ENCODE results near the gene TPSD1.
"Not testable (repeated sequence)": the region's sequence is repeated elsewhere in the genome, so short reads cannot be mapped to it uniquely, and the experiment has no call there.

The TPSD1 gene

DNA sequence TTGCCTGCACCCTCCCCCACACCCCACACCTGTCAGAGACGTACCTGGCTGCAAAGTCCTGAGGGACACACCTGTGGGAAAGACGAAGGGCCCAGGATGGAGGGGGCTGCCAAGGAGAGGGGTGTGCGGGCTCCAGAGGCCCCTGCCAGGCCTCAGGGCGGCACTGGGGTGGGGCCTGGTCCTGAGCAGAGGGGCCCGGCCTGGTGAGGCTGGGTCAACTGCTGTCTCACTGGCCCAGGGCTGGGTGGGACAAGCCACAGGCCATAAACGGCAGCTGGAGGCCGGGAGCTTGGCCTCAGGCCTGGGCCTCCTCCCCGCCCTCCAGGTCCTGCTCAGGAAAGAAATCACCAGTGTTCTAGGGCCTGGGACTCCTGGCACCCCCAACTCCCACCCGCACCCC, 31.3 kb upstream of the TPSD1 start:
- Histone ChIP-seq H3K9me3 (ENCODE audit: control insufficient read depth, low read length) (no peaks in the 10 kb centered on the region), H4K8ac (ENCODE audit: low read length) (no peak overlapping the region), H2BK15ac (ENCODE audit: low read depth, poor library complexity, severe bottlenecking) (no peak overlapping the region), H3K18ac (ENCODE audit: low read depth in 1 of 2, low read length in 2 of 2) (no peak overlapping the region), H3K4ac (ENCODE audit: low read depth in 1 of 2, low read length in 2 of 2) (no peak overlapping the region), H3K27ac (ENCODE audit: low read length, poor library complexity, severe bottlenecking) (no peak overlapping the region), H3K27me3 (ENCODE audit: control insufficient read depth in 1 of 2, insufficient read depth in 1 of 2, low read length in 2 of 2) (peaks cover 0 to 11% of the 10 kb centered on the region in 2 experiments), H3K23ac (ENCODE audit: low read length in 2 of 2) (no peak overlapping the region), H4K91ac (ENCODE audit: low read length) (no peak overlapping the region), H3K4me3 (ENCODE audit: insufficient read depth in 1 of 2, low read depth in 1 of 2, low read length in 2 of 2) (no peak overlapping the region), H2AFZ (ENCODE audit: low read depth, low read length) (no peak overlapping the region), H3K4me2 (ENCODE audit: low read length, poor library complexity, severe bottlenecking) (no peak overlapping the region), H2BK12ac (ENCODE audit: low read length in 2 of 2) (no peak overlapping the region), H2BK120ac (ENCODE audit: low read depth, low read length) (no peak overlapping the region), H3K79me1 (replicated peaks; ENCODE audit: low read length, poor library complexity, severe bottlenecking) (no peaks in the 10 kb centered on the region), H2BK5ac (ENCODE audit: low read depth, low read length, poor library complexity, severe bottlenecking) (no peak overlapping the region), H3K4me1 (ENCODE audit: control insufficient read depth, insufficient read depth, low read depth, low read length) (no peaks in the 10 kb centered on the region), H3K9ac (ENCODE audit: low read length) (no peak overlapping the region), H3K36me3 (ENCODE audit: control insufficient read depth in 1 of 2, insufficient read depth in 2 of 2, low read depth in 1 of 2, low read length in 2 of 2) (peaks cover 0 to 3% of the 10 kb centered on the region in 2 experiments), H3K14ac (ENCODE audit: low read length in 2 of 2) (no peak overlapping the region), H2AK5ac (ENCODE audit: low read length, severe bottlenecking) (no peak overlapping the region)
- no peak for DNase-seq
- 76% methylated on average over 9 of the region's 9 CpGs for WGBS

DNA sequence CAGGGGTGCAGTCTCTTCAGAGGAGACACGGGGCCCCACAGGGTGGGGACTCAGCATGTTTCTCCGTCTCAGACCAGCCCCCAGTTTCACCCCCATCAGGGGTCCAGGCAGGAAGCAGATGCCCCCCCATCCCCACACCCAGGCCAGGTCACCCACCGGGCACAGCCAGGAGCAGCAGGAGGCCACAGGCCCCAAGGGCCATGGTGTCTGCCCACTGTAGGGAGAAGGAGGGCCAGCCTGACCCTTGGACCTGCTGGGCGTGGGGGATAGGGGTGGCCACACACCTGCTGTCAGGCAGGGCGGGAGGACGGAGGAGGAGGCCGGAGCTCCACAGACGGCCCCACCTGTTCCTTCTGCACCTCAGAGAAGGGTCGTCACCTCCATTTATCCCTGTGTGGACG, 30.8 kb upstream of the TPSD1 start, which contains the start of gene TPSG1:
Gene TPSG1, minus strand, starts transcription at position 218 of the 401 bp plus-strand sequence. Its CDS starts 16 bp downstream, at position 202.
- Histone ChIP-seq H3K4ac (ENCODE audit: low read depth in 1 of 2, low read length in 2 of 2) (no peak within 1 kb of the TSS), H3K23ac (ENCODE audit: low read length in 2 of 2) (no peak within 1 kb of the TSS), H3K79me1 (replicated peaks; ENCODE audit: low read length, poor library complexity, severe bottlenecking) (no peaks in the 10 kb centered on the region), H3K36me3 (ENCODE audit: control insufficient read depth in 1 of 2, insufficient read depth in 2 of 2, low read depth in 1 of 2, low read length in 2 of 2) (peaks cover 0 to 3% of the 10 kb centered on the region in 2 experiments), H3K4me3 (ENCODE audit: insufficient read depth in 1 of 2, low read depth in 1 of 2, low read length in 2 of 2) (no peak within 1 kb of the TSS), H2BK12ac (ENCODE audit: low read length in 2 of 2) (no peak within 1 kb of the TSS), H2AFZ (ENCODE audit: low read depth, low read length) (no peak within 1 kb of the TSS), H3K4me2 (ENCODE audit: low read length, poor library complexity, severe bottlenecking) (no peak within 1 kb of the TSS), H3K27ac (ENCODE audit: low read length, poor library complexity, severe bottlenecking) (no peak within 1 kb of the TSS), H2AK5ac (ENCODE audit: low read length, severe bottlenecking) (no peak within 1 kb of the TSS), H2BK120ac (ENCODE audit: low read depth, low read length) (no peak within 1 kb of the TSS), H4K8ac (ENCODE audit: low read length) (no peak within 1 kb of the TSS), H4K91ac (ENCODE audit: low read length) (no peak within 1 kb of the TSS), H3K14ac (ENCODE audit: low read length in 2 of 2) (no peak within 1 kb of the TSS), H2BK5ac (ENCODE audit: low read depth, low read length, poor library complexity, severe bottlenecking) (no peak within 1 kb of the TSS), H3K9me3 (ENCODE audit: control insufficient read depth, low read length) (no peaks in the 10 kb centered on the region), H3K18ac (ENCODE audit: low read depth in 1 of 2, low read length in 2 of 2) (no peak within 1 kb of the TSS), H3K9ac (ENCODE audit: low read length) (no peak within 1 kb of the TSS), H3K27me3 (ENCODE audit: control insufficient read depth in 1 of 2, insufficient read depth in 1 of 2, low read length in 2 of 2) (peaks cover 0 to 11% of the 10 kb centered on the region in 2 experiments), H2BK15ac (ENCODE audit: low read depth, poor library complexity, severe bottlenecking) (no peak within 1 kb of the TSS), H3K4me1 (ENCODE audit: control insufficient read depth, insufficient read depth, low read depth, low read length) (no peaks in the 10 kb centered on the region)
- no peak for DNase-seq
- 69% methylated on average over 10 of the region's 10 CpGs for WGBS

DNA sequence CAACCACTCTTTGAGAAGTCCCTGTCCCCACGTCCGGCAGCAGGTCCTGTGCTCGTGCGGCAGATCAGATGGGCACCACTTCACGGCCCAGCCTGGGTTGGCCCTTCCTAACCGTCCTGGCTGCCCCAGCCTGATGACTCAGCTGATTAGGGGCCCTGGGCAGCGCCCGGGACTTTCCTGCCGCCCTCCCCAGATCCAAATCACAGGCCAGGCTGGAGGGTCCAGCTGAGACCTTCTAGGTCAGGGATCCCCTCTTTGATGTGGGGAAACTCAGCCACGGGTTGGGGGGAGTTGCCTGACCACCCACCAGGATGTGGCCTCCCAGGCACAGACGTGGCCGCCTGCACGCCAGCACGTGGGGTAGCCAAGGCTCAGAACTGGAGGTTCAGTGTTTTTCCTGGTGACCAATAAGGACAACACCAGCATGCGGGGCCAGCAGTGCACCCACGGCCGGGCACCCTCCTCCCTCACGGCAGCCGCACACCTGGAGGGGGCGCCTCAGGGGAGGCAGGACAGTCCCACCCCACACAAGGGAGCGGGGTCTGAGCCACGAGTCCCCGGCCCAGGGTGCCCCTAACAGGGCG, 30.0 kb upstream of the TPSD1 start:
- H4K91ac ChIP-seq (ENCODE audit: low read length); H2BK12ac ChIP-seq (ENCODE audit: low read length in 2 of 2); H2AFZ ChIP-seq (ENCODE audit: low read depth, low read length); H3K79me1 ChIP-seq (replicated peaks; ENCODE audit: low read length, poor library complexity, severe bottlenecking); DNase-seq; H3K27ac ChIP-seq (ENCODE audit: low read length, poor library complexity, severe bottlenecking); H3K4ac ChIP-seq (ENCODE audit: low read depth in 1 of 2, low read length in 2 of 2); H3K4me1 ChIP-seq (ENCODE audit: control insufficient read depth, insufficient read depth, low read depth, low read length); H3K14ac ChIP-seq (ENCODE audit: low read length in 2 of 2); H3K9me3 ChIP-seq (ENCODE audit: control insufficient read depth, low read length); H4K8ac ChIP-seq (ENCODE audit: low read length); H2BK5ac ChIP-seq (ENCODE audit: low read depth, low read length, poor library complexity, severe bottlenecking); H3K36me3 ChIP-seq (ENCODE audit: control insufficient read depth in 1 of 2, insufficient read depth in 2 of 2, low read depth in 1 of 2, low read length in 2 of 2); H2BK15ac ChIP-seq (ENCODE audit: low read depth, poor library complexity, severe bottlenecking); H3K4me3 ChIP-seq (ENCODE audit: insufficient read depth in 1 of 2, low read depth in 1 of 2, low read length in 2 of 2); H3K9ac ChIP-seq (ENCODE audit: low read length); H2BK120ac ChIP-seq (ENCODE audit: low read depth, low read length); H3K4me2 ChIP-seq (ENCODE audit: low read length, poor library complexity, severe bottlenecking); H3K18ac ChIP-seq (ENCODE audit: low read depth in 1 of 2, low read length in 2 of 2); H3K23ac ChIP-seq (ENCODE audit: low read length in 2 of 2); H2AK5ac ChIP-seq (ENCODE audit: low read length, severe bottlenecking): not testable (repeated sequence)
- peaks cover 0 to 11% of the 10 kb centered on the region in 2 experiments for H3K27me3 ChIP-seq (ENCODE audit: control insufficient read depth in 1 of 2, insufficient read depth in 1 of 2, low read length in 2 of 2)
- 72% methylated on average over 19 of the region's 24 CpGs for WGBS

GRCh38 chr16:1226692-1227091, 29.2 kb upstream of the TPSD1 start:
- not testable (repeated sequence) for H3K27me3 ChIP-seq (ENCODE audit: control insufficient read depth in 1 of 2, insufficient read depth in 1 of 2, low read length in 2 of 2); H3K23ac ChIP-seq (ENCODE audit: low read length in 2 of 2); H2AFZ ChIP-seq (ENCODE audit: low read depth, low read length); H3K79me1 ChIP-seq (replicated peaks; ENCODE audit: low read length, poor library complexity, severe bottlenecking); H3K4me3 ChIP-seq (ENCODE audit: insufficient read depth in 1 of 2, low read depth in 1 of 2, low read length in 2 of 2); H4K8ac ChIP-seq (ENCODE audit: low read length); H2BK15ac ChIP-seq (ENCODE audit: low read depth, poor library complexity, severe bottlenecking); H3K4me2 ChIP-seq (ENCODE audit: low read length, poor library complexity, severe bottlenecking); H3K36me3 ChIP-seq (ENCODE audit: control insufficient read depth in 1 of 2, insufficient read depth in 2 of 2, low read depth in 1 of 2, low read length in 2 of 2); H3K14ac ChIP-seq (ENCODE audit: low read length in 2 of 2); H3K27ac ChIP-seq (ENCODE audit: low read length, poor library complexity, severe bottlenecking); H2AK5ac ChIP-seq (ENCODE audit: low read length, severe bottlenecking); H4K91ac ChIP-seq (ENCODE audit: low read length); H2BK120ac ChIP-seq (ENCODE audit: low read depth, low read length); H2BK12ac ChIP-seq (ENCODE audit: low read length in 2 of 2); H3K9me3 ChIP-seq (ENCODE audit: control insufficient read depth, low read length); H2BK5ac ChIP-seq (ENCODE audit: low read depth, low read length, poor library complexity, severe bottlenecking); H3K4me1 ChIP-seq (ENCODE audit: control insufficient read depth, insufficient read depth, low read depth, low read length); H3K18ac ChIP-seq (ENCODE audit: low read depth in 1 of 2, low read length in 2 of 2); H3K4ac ChIP-seq (ENCODE audit: low read depth in 1 of 2, low read length in 2 of 2); DNase-seq; H3K9ac ChIP-seq (ENCODE audit: low read length)
- WGBS = 57% methylated on average over 11 of the region's 14 CpGs

Measured in mesenchymal stem cell (in vitro differentiated cells and primary cell).